PC-3 (cell line): ENCODE results near the gene FBXW5. TPM values are rescaled to one million over a fixed set of nuclear protein-coding genes. Genes with fewer than 3 reads are reported as not detected.

Experiments
- ATAC-seq: fragments of 200-7000 bp; cut with Tn5 transposase; 2 replicates; pipeline ENCODE4 v1.9.1; 2020; ENCODE audit warnings: mild to moderate bottlenecking, moderate library complexity
- BruUV-seq: library from RNA; stranded (reverse); fragments of 400-500 nt; replicated peaks from 2 replicates; lab custom pipeline; 2021; lab: Mats Ljungman, UMichigan
- CTCF ChIA-PET: fragments of 300-600 bp; sonication (Branson Sonifier 250); formaldehyde crosslinking; loops from one replicate; lab custom pipeline; 2022; ENCODE audit warnings: antibody characterized with exemption; lab: Charles Lee
- POLR2A ChIA-PET: fragments of 300-600 bp; sonication (Branson Sonifier 250); formaldehyde crosslinking; loops from one replicate; lab custom pipeline; 2022; ENCODE audit warnings: antibody characterized with exemption; ENCODE audit not compliant: unreplicated experiment; lab: Charles Lee
- DNase-seq: peaks from one replicate; pipeline ENCODE4 v3.0.0-alpha.2; 2015
- H2AFZ ChIP-seq: fragments of 300-600 bp; sonication (generic); 2 replicates; pipeline ENCODE4 v1.6.0; 2016; ENCODE audit warnings: antibody characterized with exemption, low read length
- H3F3A ChIP-seq: fragments of 300-600 bp; sonication (generic); one replicate; pipeline ENCODE4 v1.6.0; 2017; ENCODE audit warnings: antibody characterized with exemption, low read length, control low read depth, mild to moderate bottlenecking; ENCODE audit not compliant: unreplicated experiment
- H3K27ac ChIP-seq: fragments of 300-600 bp; sonication (generic); 2 replicates; pipeline ENCODE4 v1.5.1; 2016; ENCODE audit warnings: mild to moderate bottlenecking, low read length
- H3K27me3 ChIP-seq: fragments of 300-600 bp; sonication (generic); 2 replicates; pipeline ENCODE4 v1.6.1; 2016; ENCODE audit warnings: low read length, mixed read lengths
- H3K36me3 ChIP-seq: fragments of 300-600 bp; sonication (generic); 2 replicates; pipeline ENCODE4 v1.6.1; 2016; ENCODE audit warnings: low read depth, mixed run types, low read length, mixed read lengths
- H3K4me1 ChIP-seq: fragments of 300-600 bp; sonication (generic); 2 replicates; pipeline ENCODE4 v1.5.1; 2016; ENCODE audit warnings: low read length; ENCODE audit not compliant: insufficient read depth
- H3K4me2 ChIP-seq: fragments of 300-600 bp; sonication (generic); 2 replicates; pipeline ENCODE4 v1.6.0; 2016; ENCODE audit warnings: low read length
- H3K4me3 ChIP-seq: fragments of 300-600 bp; sonication (generic); 2 replicates; pipeline ENCODE4 v1.5.1; 2016; ENCODE audit warnings: mild to moderate bottlenecking, low read length, mixed read lengths
- H3K79me2 ChIP-seq: fragments of 300-600 bp; sonication (generic); 2 replicates; pipeline ENCODE4 v1.6.1; 2017; ENCODE audit warnings: low read length, mixed read lengths
- H3K9ac ChIP-seq: fragments of 300-600 bp; sonication (generic); 2 replicates; pipeline ENCODE4 v1.6.0; 2016; ENCODE audit warnings: mild to moderate bottlenecking, low read length
- H3K9me2 ChIP-seq: fragments of 300-600 bp; sonication (generic); replicated peaks from 2 replicates; pipeline ENCODE4 v1.6.1; 2016; ENCODE audit warnings: mixed run types, low read length, mixed read lengths
- H3K9me3 ChIP-seq: fragments of 300-600 bp; sonication (generic); 2 replicates; pipeline ENCODE4 v1.6.1; 2016; ENCODE audit warnings: low read length, mixed read lengths
- H4K20me1 ChIP-seq: fragments of 300-600 bp; sonication (generic); 2 replicates; pipeline ENCODE4 v1.6.1; 2016; ENCODE audit warnings: low read length, mixed read lengths
- EZH2 ChIP-seq: fragments of 300-600 bp; sonication (generic); IDR thresholded peaks from one replicate; pipeline ENCODE4 v1.6.1; 2017; ENCODE audit warnings: antibody characterized with exemption, mild to moderate bottlenecking, low read length; ENCODE audit not compliant: unreplicated experiment
- EZH2phosphoT487 ChIP-seq: fragments of 300-600 bp; sonication (generic); IDR thresholded peaks from 2 replicates; pipeline ENCODE4 v1.6.1; 2018; ENCODE audit warnings: mild to moderate bottlenecking, antibody characterized with exemption, low read length, borderline replicate concordance
- intact Hi-C: fragments of 100-400 bp; cut with micrococcal nuclease; formaldehyde crosslinking; loops from 2 replicates; pipeline ENCODE4 v1.9.0; 2023
- total RNA-seq: library from RNA; depleted of rRNA; stranded (reverse); fragments of >200 nt; gene quantifications from 2 replicates; pipeline ENCODE4 v1.2.3, GENCODE V29; 2014
- TF ChIP-seq, protein P1 (sequence below): fragments of 300-600 bp; sonication (generic); conservative IDR thresholded peaks from 2 replicates; pipeline ENCODE4 v1.5.1; 2017; ENCODE audit warnings: antibody characterized with exemption, low read depth, mild to moderate bottlenecking, low read length

The FBXW5 gene
- total RNA-seq, 1 experiment from 2014 or later, result 138 TPM

DNA sequence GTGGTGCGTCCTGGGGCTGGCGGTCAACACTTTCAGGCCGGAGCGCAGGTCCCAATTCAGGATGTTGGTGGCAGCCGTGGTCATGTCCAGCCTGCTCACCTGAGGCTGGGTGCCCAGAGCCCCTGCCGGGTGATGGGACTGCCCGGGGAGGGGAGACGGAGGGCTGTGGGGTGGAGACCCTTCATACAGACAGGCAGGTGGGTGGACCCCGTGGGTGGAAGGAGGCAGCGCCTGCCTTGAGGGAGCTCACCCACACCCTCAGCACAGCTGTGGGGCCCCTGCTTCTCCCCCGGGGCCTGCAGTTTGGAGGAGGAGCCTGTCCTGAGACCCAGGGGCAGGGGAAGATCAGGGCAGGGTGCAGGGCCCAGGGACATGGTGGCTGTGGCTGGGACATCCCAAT lies 25.8 kb upstream of the FBXW5 start:
- no TSS peak for BruUV-seq
- CTCF ChIA-PET, result no interaction called here
- H3K9me2 ChIP-seq, result no peaks in the 10 kb centered on the region
- no peak overlapping the region for H3K4me3 ChIP-seq
- no peaks in the 10 kb centered on the region for H3F3A ChIP-seq
- no peaks in the 10 kb centered on the region for H3K79me2 ChIP-seq
- POLR2A ChIA-PET, result no interaction called here
- intact Hi-C loops, result no loop called here
- no peaks in the 10 kb centered on the region for H3K4me1 ChIP-seq
- ATAC-seq (no peak), DNase-seq (no peak)
- no peak overlapping the region for H3K9ac ChIP-seq
- no peaks in the 10 kb centered on the region for H3K36me3 ChIP-seq
- no peak overlapping the region for H3K27ac ChIP-seq
- H3K9me3 ChIP-seq, result no peaks in the 10 kb centered on the region
- no peak overlapping the region for H3K4me2 ChIP-seq
- TF ChIP-seq, protein P1, sequence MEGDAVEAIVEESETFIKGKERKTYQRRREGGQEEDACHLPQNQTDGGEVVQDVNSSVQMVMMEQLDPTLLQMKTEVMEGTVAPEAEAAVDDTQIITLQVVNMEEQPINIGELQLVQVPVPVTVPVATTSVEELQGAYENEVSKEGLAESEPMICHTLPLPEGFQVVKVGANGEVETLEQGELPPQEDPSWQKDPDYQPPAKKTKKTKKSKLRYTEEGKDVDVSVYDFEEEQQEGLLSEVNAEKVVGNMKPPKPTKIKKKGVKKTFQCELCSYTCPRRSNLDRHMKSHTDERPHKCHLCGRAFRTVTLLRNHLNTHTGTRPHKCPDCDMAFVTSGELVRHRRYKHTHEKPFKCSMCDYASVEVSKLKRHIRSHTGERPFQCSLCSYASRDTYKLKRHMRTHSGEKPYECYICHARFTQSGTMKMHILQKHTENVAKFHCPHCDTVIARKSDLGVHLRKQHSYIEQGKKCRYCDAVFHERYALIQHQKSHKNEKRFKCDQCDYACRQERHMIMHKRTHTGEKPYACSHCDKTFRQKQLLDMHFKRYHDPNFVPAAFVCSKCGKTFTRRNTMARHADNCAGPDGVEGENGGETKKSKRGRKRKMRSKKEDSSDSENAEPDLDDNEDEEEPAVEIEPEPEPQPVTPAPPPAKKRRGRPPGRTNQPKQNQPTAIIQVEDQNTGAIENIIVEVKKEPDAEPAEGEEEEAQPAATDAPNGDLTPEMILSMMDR, result no peak
- TF ChIP-seq EZH2 (no peak), EZH2phosphoT487 (no peak)
- no peaks in the 10 kb centered on the region for H4K20me1 ChIP-seq
- no peaks in the 10 kb centered on the region for H3K27me3 ChIP-seq
- H2AFZ ChIP-seq, result no peak overlapping the region

DNA sequence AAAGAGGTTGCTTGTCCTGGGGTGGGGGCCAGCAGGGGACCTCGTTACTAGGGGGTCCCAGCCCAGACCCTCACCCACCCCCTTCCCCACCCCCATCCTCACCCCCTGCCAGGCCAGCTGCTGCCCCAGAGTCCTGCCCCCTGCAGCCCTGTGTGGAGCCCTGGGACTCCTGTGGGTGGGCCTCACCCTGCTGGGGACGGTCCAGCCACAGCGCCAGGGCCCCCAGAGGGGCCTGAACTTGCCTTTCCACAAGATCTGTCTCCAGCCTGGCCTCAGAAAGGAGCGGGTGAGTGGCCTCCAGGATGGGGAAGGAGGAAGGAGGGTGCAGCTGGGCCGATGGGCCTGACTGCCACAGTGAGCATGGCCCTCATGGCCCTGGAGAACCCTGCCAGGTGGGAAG lies 25.2 kb upstream of the FBXW5 start:
- intact Hi-C loops, result no loop called here
- H3F3A ChIP-seq, result no peaks in the 10 kb centered on the region
- ChIA-PET CTCF (no interaction called here), POLR2A (no interaction called here)
- no peak overlapping the region for H3K4me3 ChIP-seq
- no peaks in the 10 kb centered on the region for H4K20me1 ChIP-seq
- no peak overlapping the region for H3K9ac ChIP-seq
- H3K9me3 ChIP-seq, result no peaks in the 10 kb centered on the region
- no peak overlapping the region for H3K4me2 ChIP-seq
- no peaks in the 10 kb centered on the region for H3K79me2 ChIP-seq
- no peaks in the 10 kb centered on the region for H3K4me1 ChIP-seq
- TF ChIP-seq EZH2phosphoT487 (no peak), EZH2 (no peak)
- TF ChIP-seq, protein P1, result no peak
- H3K36me3 ChIP-seq, result no peaks in the 10 kb centered on the region
- H3K27me3 ChIP-seq, result no peaks in the 10 kb centered on the region
- H3K27ac ChIP-seq, result no peak overlapping the region
- H2AFZ ChIP-seq, result no peak overlapping the region
- no TSS peak for BruUV-seq
- ATAC-seq (no peak), DNase-seq (no peak)
- no peaks in the 10 kb centered on the region for H3K9me2 ChIP-seq

GRCh38 chr9:136969150-136969549 lies 24.6 kb upstream of the FBXW5 start:
- peaks cover 6% of the 10 kb centered on the region for H3K4me1 ChIP-seq
- no peaks in the 10 kb centered on the region for H3K36me3 ChIP-seq
- no peaks in the 10 kb centered on the region for H4K20me1 ChIP-seq
- H2AFZ ChIP-seq, result no peak overlapping the region
- H3K4me3 ChIP-seq, result no peak overlapping the region
- no peaks in the 10 kb centered on the region for H3F3A ChIP-seq
- POLR2A ChIA-PET, result no interaction called here
- intact Hi-C loops, result no loop called here
- no TSS peak for BruUV-seq
- DNase-seq, result no peak
- no peak for ATAC-seq
- TF ChIP-seq, protein P1, result no peak
- no peak for TF ChIP-seq EZH2
- no peak for TF ChIP-seq EZH2phosphoT487
- H3K4me2 ChIP-seq, result no peak overlapping the region
- no peak overlapping the region for H3K27ac ChIP-seq
- no peaks in the 10 kb centered on the region for H3K9me3 ChIP-seq
- no peaks in the 10 kb centered on the region for H3K79me2 ChIP-seq
- no peaks in the 10 kb centered on the region for H3K9me2 ChIP-seq
- CTCF ChIA-PET, result no interaction called here
- no peaks in the 10 kb centered on the region for H3K27me3 ChIP-seq
- H3K9ac ChIP-seq, result no peak overlapping the region
